HepG2 (cell line): ENCODE measurements around the gene GTF2F2. TPM values are rescaled to one million over a fixed set of nuclear protein-coding genes. Genes with fewer than 3 reads are reported as not detected.

Source experiments
- ATAC-seq: fragments of 200-7000 bp; cut with Tn5 transposase; 3 replicates; pipeline ENCODE4 v1.9.1; 2020; ENCODE audit warnings: mild to moderate bottlenecking, moderate library complexity
- BruUV-seq: library from RNA; stranded (reverse); fragments of 400-500 nt; replicated peaks from 2 replicates; lab custom pipeline; 2021; lab: Mats Ljungman, UMichigan
- CTCF ChIA-PET: fragments of 300-600 bp; formaldehyde crosslinking; extraction: SDS; loops from one replicate; lab custom pipeline; 2021; ENCODE audit warnings: low total read pairs, inconsistent platforms, low intra/inter-chr PET ratio; lab: Yijun Ruan, JAX
- POLR2A ChIA-PET: fragments of 350-600 bp; sonication (Branson Sonifier 250); formaldehyde crosslinking; loops from one replicate; lab custom pipeline; 2020; ENCODE audit warnings: antibody characterized with exemption, inconsistent platforms; lab: Yijun Ruan, JAX
- DNase-seq: peaks from one replicate; pipeline ENCODE4 v3.0.0-alpha.2; 2015; ENCODE audit warnings: low spot score
- FAIRE-seq: peaks from 3 replicates; lab custom pipeline; 2011; peaks lifted over from hg19 to GRCh38; lab: Jason Lieb, UNC
- H2AFZ ChIP-seq: one replicate; pipeline ENCODE4 v1.6.1; 2011; ENCODE audit warnings: low read length, inconsistent platforms
- H3K27ac ChIP-seq: fragments of 300-600 bp; 3 replicates; pipeline ENCODE4 v1.8.0; 2011; ENCODE audit warnings: mixed run types, mild to moderate bottlenecking, mixed read lengths, low read length, inconsistent platforms; ENCODE audit not compliant: insufficient read depth; ENCODE audit errors: extremely low read length
- H3K27me3 ChIP-seq, 2 experiments: fragments of 200-600 bp in 1 of 2; 2 replicates in 1 of 2; 3 replicates in 1 of 2; pipeline versions ENCODE4 v1.6.0 to v1.8.0; 2011; ENCODE audit warnings: low read length in 2 of 2, mild to moderate bottlenecking in 2 of 2, moderate library complexity in 2 of 2, inconsistent platforms in 1 of 2; ENCODE audit not compliant: insufficient read depth in 2 of 2, control insufficient read depth in 1 of 2
- H3K36me3 ChIP-seq, 2 experiments: fragments of 200-600 bp in 1 of 2; replicated peaks in 1 of 2; 2 replicates in 1 of 2; 3 replicates in 1 of 2; pipeline versions ENCODE4 v1.5.1 to v1.8.0; 2011; ENCODE audit warnings: low read length in 2 of 2, inconsistent platforms in 1 of 2; ENCODE audit not compliant: insufficient read depth in 2 of 2, control insufficient read depth in 1 of 2
- H3K4me1 ChIP-seq: 2 replicates; pipeline ENCODE4 v1.5.1; 2012; ENCODE audit warnings: low read length, inconsistent platforms; ENCODE audit not compliant: insufficient read depth
- H3K4me2 ChIP-seq: 2 replicates; pipeline ENCODE4 v1.6.0; 2011; ENCODE audit warnings: low read depth, low read length, inconsistent platforms
- H3K4me3 ChIP-seq, 3 experiments: fragments of 200-600 bp in 1 of 3; sonication (generic), shearing (Covaris generic) in 1 of 3; replicated peaks in 1 of 3; 2 replicates each; pipeline ENCODE4 v1.5.1; 2011 to 2016; ENCODE audit warnings: low read length in 3 of 3, inconsistent platforms in 2 of 3, low read depth in 2 of 3, mild to moderate bottlenecking in 2 of 3, control low read depth in 1 of 3, mixed read lengths in 1 of 3; ENCODE audit not compliant: insufficient read depth in 1 of 3
- H3K79me2 ChIP-seq: one replicate; pipeline ENCODE4 v1.6.1; 2011; ENCODE audit warnings: low read length, inconsistent platforms; ENCODE audit not compliant: insufficient read depth
- H3K9ac ChIP-seq: 2 replicates; pipeline ENCODE4 v1.6.0; 2011; ENCODE audit warnings: mild to moderate bottlenecking, low read depth, low read length, inconsistent platforms; ENCODE audit not compliant: insufficient read depth
- H3K9me3 ChIP-seq: 2 replicates; pipeline ENCODE4 v1.5.1; 2012; ENCODE audit warnings: mild to moderate bottlenecking, low read length
- H4K20me1 ChIP-seq: 2 replicates; pipeline ENCODE4 v1.6.0; 2011; ENCODE audit warnings: inconsistent platforms, mild to moderate bottlenecking, low read length, moderate library complexity; ENCODE audit not compliant: insufficient read depth
- ATF7-NPFF ChIP-seq: sonication (generic); formaldehyde crosslinking; IDR thresholded peaks from 2 replicates; pipeline ENCODE4 v1.8.1; 2023; ENCODE audit warnings: mild to moderate bottlenecking, low read depth, missing genetic modification reagents, moderate library complexity
- IRX3 ChIP-seq: sonication (generic); formaldehyde crosslinking; IDR thresholded peaks from 2 replicates; pipeline ENCODE4 v1.8.1; 2023; ENCODE audit warnings: mild to moderate bottlenecking, low read depth, missing genetic modification reagents, borderline replicate concordance
- KLF9 ChIP-seq: IDR thresholded peaks from 2 replicates; pipeline ENCODE4 v1.6.1; 2016; ENCODE audit warnings: low read depth
- SMAD9 ChIP-seq: sonication (generic); formaldehyde crosslinking; IDR thresholded peaks from 2 replicates; pipeline ENCODE4 v1.5.1; 2020; ENCODE audit warnings: mild to moderate bottlenecking, missing genetic modification reagents
- SMC3 ChIP-seq: IDR thresholded peaks from 2 replicates; pipeline ENCODE4 v1.6.1; 2011; ENCODE audit warnings: low read length, improper control_type of control experiment
- SSRP1 ChIP-seq: IDR thresholded peaks from 2 replicates; pipeline ENCODE4 v1.6.1; 2016; ENCODE audit warnings: control low read depth
- ZNF160 ChIP-seq: sonication (generic); formaldehyde crosslinking; IDR thresholded peaks from 2 replicates; pipeline ENCODE4 v1.8.0; 2022; ENCODE audit warnings: mild to moderate bottlenecking, inconsistent platforms, missing genetic modification reagents
- ZNF468 ChIP-seq: sonication (generic); formaldehyde crosslinking; IDR thresholded peaks from 2 replicates; pipeline ENCODE4 v1.8.0; 2022; ENCODE audit warnings: mild to moderate bottlenecking, moderate library complexity, missing genetic modification reagents
- ZNF550 ChIP-seq: sonication (generic); formaldehyde crosslinking; IDR thresholded peaks from 2 replicates; pipeline ENCODE4 v1.4.0; 2020; ENCODE audit warnings: mild to moderate bottlenecking, missing genetic modification reagents, borderline replicate concordance
- ZNF570 ChIP-seq: sonication (generic); formaldehyde crosslinking; IDR thresholded peaks from 2 replicates; pipeline ENCODE4 v1.4.0; 2020; ENCODE audit warnings: mild to moderate bottlenecking, missing genetic modification reagents, borderline replicate concordance
- ZNF674 ChIP-seq: sonication (generic); formaldehyde crosslinking; IDR thresholded peaks from 2 replicates; pipeline ENCODE4 v1.5.0; 2020; ENCODE audit warnings: low read depth, mild to moderate bottlenecking, missing genetic modification reagents
- ZNF776 ChIP-seq: sonication (generic); formaldehyde crosslinking; IDR thresholded peaks from 2 replicates; pipeline ENCODE4 v1.4.0; 2020; ENCODE audit warnings: mild to moderate bottlenecking, missing genetic modification reagents
- WGBS: methylation state at CpG from one replicate; pipeline ENCODE4 v1.1.6; 2017; ENCODE audit warnings: low lambda C conversion rate; 5-methylcytosine and 5-hydroxymethylcytosine counted together
- in situ Hi-C: cut with HindIII; loops from 2 replicates; pipeline ENCODE4 v1.10.0; 2017; ENCODE audit warnings: low pct_unique_long_range_greater_than_20kb; ENCODE audit not compliant: extremely low pct_ligation_motif_present
- intact Hi-C: fragments of 100-400 bp; cut with micrococcal nuclease; formaldehyde crosslinking; loops from one replicate; pipeline ENCODE4 v1.10.0; 2022; ENCODE audit not compliant: unreplicated experiment
- polyA plus RNA-seq, 8 experiments: library from polyadenylated mRNA; depleted of rRNA in 3 of 8; stranded (reverse) in 7 of 8; unstranded in 1 of 8; fragments of >200 nt; fragmentation: Illumina TruSeq in 4 of 8; extraction: Trizol in 4 of 8; gene quantifications; 2 replicates each; pipeline versions ENCODE4 v1.2.1 to v1.2.3, GENCODE V29; 2011 to 2016; ENCODE audit warnings: low read depth in 4 of 8, missing spikeins in 1 of 8, mixed read lengths in 1 of 8; ENCODE audit not compliant: insufficient read depth in 1 of 8
- total RNA-seq, 5 experiments: library from RNA; depleted of rRNA; stranded (reverse); fragments of >200 nt; fragmentation: Illumina TruSeq; extraction: Trizol; gene quantifications; 2 replicates each; pipeline ENCODE4 v1.2.3, GENCODE V29; 2016; ENCODE audit warnings: low read depth in 1 of 5

The GTF2F2 gene
- total and polyA plus RNA-seq, 2 of the 13 experiments (the other 11 are each of a cell fraction or from before 2014, with no cell fraction given), result 10.6 to 32.8 TPM

- no peak overlapping the region for H3K27ac ChIP-seq
- CTCF ChIA-PET, result no interaction called here
- FAIRE-seq (no peak), DNase-seq (no peak), ATAC-seq (no peak)
- POLR2A ChIA-PET, result no interaction called here
- H3K79me2 ChIP-seq, result peaks cover 39% of the 10 kb centered on the region
- no TSS peak for BruUV-seq
- H3K4me2 ChIP-seq, result no peak overlapping the region
- H3K4me1 ChIP-seq, result peaks cover 12% of the 10 kb centered on the region
- no peak overlapping the region for H3K9ac ChIP-seq
- no peaks in the 10 kb centered on the region for H3K27me3 ChIP-seq
- no peaks in the 10 kb centered on the region for H3K9me3 ChIP-seq
- H3K36me3 ChIP-seq, result peaks cover 4 to 25% of the 10 kb centered on the region in 2 experiments; a peak in 3 of 5 replicates
- H4K20me1 ChIP-seq, result no peaks in the 10 kb centered on the region
- H2AFZ ChIP-seq, result no peak overlapping the region
- 93% methylated on average over 7 of the region's 7 CpGs for WGBS
- no peak overlapping the region for H3K4me3 ChIP-seq
- in situ Hi-C loops, result no loop called here
- TF ChIP-seq ZNF570 (CRISPR knock-in tag) (no peak), KLF9 (no peak), SSRP1 (no peak), SMAD9 (CRISPR knock-in tag) (no peak), ATF7-NPFF (CRISPR knock-in tag) (no peak), IRX3 (CRISPR knock-in tag) (no peak), SMC3 (no peak), ZNF776 (no peak), ZNF160 (CRISPR knock-in tag) (no peak), ZNF468 (CRISPR knock-in tag) (no peak), ZNF550 (CRISPR knock-in tag) (no peak)
- TF ChIP-seq, all 625 proteins: peak for 0
- intact Hi-C loops, result no loop called here
Measured at GRCh38 chr13:45138282-45138681, 18.0 kb downstream of the GTF2F2 start.

DNA sequence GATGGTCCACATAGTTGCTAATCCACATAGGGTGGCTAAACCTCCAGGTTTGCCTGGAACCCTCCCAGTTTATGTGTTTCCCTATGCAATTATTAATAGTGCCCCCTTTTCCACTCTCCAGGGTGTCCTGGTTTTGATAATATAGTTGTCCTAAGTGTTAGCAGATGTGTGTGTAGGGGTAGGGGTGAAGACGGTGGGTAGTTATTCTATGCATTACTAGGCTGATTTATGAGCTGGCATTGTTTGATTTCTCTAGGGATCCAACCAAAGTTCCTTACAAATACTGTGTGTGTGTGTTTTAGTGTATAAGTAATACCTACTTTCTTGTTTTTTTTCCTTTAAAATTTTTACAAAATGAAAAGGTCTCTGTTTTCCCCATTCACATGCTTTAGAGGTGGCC lies 21.1 kb downstream of the GTF2F2 start:
- H3K4me2 ChIP-seq, result no peak overlapping the region
- peaks cover 19% of the 10 kb centered on the region for H3K79me2 ChIP-seq
- in situ Hi-C loops (no loop called here), intact Hi-C loops (no loop called here)
- H3K9me3 ChIP-seq, result no peaks in the 10 kb centered on the region
- H3K4me3 ChIP-seq, result no peak overlapping the region
- CTCF ChIA-PET, result no interaction called here
- H3K36me3 ChIP-seq, result peaks cover 4 to 25% of the 10 kb centered on the region in 2 experiments; a peak in 3 of 5 replicates
- BruUV-seq, result no TSS peak
- 100% methylated on average over 1 of the region's 1 CpG for WGBS
- no peak overlapping the region for H2AFZ ChIP-seq
- POLR2A ChIA-PET, result no interaction called here
- peaks cover 13% of the 10 kb centered on the region for H3K4me1 ChIP-seq
- FAIRE-seq, result no peak
- TF ChIP-seq ZNF674 (CRISPR knock-in tag), result no peak
- H3K9ac ChIP-seq, result no peak overlapping the region
- H3K27me3 ChIP-seq, result no peaks in the 10 kb centered on the region
- no peak for ATAC-seq
- H4K20me1 ChIP-seq, result no peaks in the 10 kb centered on the region
- DNase-seq, result no peak
- no peak overlapping the region for H3K27ac ChIP-seq
